K562 (cell line): ENCODE data around the gene FBXO46. TPM values are rescaled to one million over a fixed set of nuclear protein-coding genes. Genes with fewer than 3 reads are reported as not detected.
A peak's percentile ranks its signal among the peaks of the same experiment; 100 is the strongest.

Experiments
- ATAC-seq: fragments of 200-7000 bp; cut with Tn5 transposase; 3 replicates; pipeline ENCODE4 v1.9.1; 2020; ENCODE audit warnings: moderate library complexity
- BruUV-seq: library from RNA; stranded (reverse); fragments of 400-500 nt; replicated peaks from 2 replicates; lab custom pipeline; 2021; lab: Mats Ljungman, UMichigan
- CTCF ChIA-PET: fragments of 300-600 bp; formaldehyde crosslinking; extraction: SDS; loops from one replicate; lab custom pipeline; 2021; ENCODE audit warnings: low intra/inter-chr PET ratio; lab: Yijun Ruan, JAX
- POLR2A ChIA-PET: fragments of 300-600, 350-650 bp; sonication (Branson Sonifier 250); formaldehyde crosslinking; extraction: SDS; loops from one replicate; lab custom pipeline; 2021; ENCODE audit warnings: antibody characterized with exemption, inconsistent platforms; lab: Yijun Ruan, JAX
- DNase-seq, 4 experiments: peaks; one replicate each; pipeline versions ENCODE4 v3.0.0 to v3.0.0-alpha.2; 2011 to 2018; ENCODE audit warnings: low spot score in 3 of 4, mixed read lengths in 3 of 4; ENCODE audit errors: extremely low read depth in 1 of 4
- FAIRE-seq: peaks from 2 replicates; lab custom pipeline; 2011; peaks lifted over from hg19 to GRCh38; lab: Jason Lieb, UNC
- H2AFZ ChIP-seq: 2 replicates; pipeline ENCODE4 v1.6.0; 2011; ENCODE audit warnings: low read depth, low read length, control low read depth, inconsistent platforms
- H3K27ac ChIP-seq: fragments of 200-600 bp; 3 replicates; pipeline ENCODE4 v1.8.0; 2011; ENCODE audit warnings: low read depth, mild to moderate bottlenecking, control low read depth, inconsistent platforms, low read length, moderate library complexity, mixed read lengths; ENCODE audit errors: extremely low read depth
- H3K27me3 ChIP-seq, 2 experiments: fragments of 300-600 bp in 1 of 2; 2 replicates in 1 of 2; 3 replicates in 1 of 2; pipeline versions ENCODE4 v1.6.0 to v1.8.0; 2011; ENCODE audit warnings: inconsistent platforms in 2 of 2, low read length in 2 of 2, mild to moderate bottlenecking in 1 of 2, mixed read lengths in 1 of 2, moderate library complexity in 1 of 2; ENCODE audit not compliant: control insufficient read depth in 2 of 2, insufficient read depth in 2 of 2
- H3K36me3 ChIP-seq: fragments of 300-600 bp; 3 replicates; pipeline ENCODE4 v1.8.0; 2011; ENCODE audit warnings: mild to moderate bottlenecking, low read length, inconsistent platforms; ENCODE audit not compliant: control insufficient read depth, insufficient read depth
- H3K4me1 ChIP-seq, 2 experiments: fragments of 200-600 bp in 1 of 2; replicated peaks in 1 of 2; 2 replicates in 1 of 2; 3 replicates in 1 of 2; pipeline versions ENCODE4 v1.5.1 to v1.8.0; 2011; ENCODE audit warnings: inconsistent platforms in 2 of 2, low read length in 2 of 2, mild to moderate bottlenecking in 1 of 2, mixed read lengths in 1 of 2, moderate library complexity in 1 of 2; ENCODE audit not compliant: control insufficient read depth in 2 of 2, insufficient read depth in 2 of 2
- H3K4me2 ChIP-seq: 2 replicates; pipeline ENCODE4 v1.6.1; 2011; ENCODE audit warnings: low read length, control low read depth, inconsistent platforms, mixed read lengths; ENCODE audit not compliant: insufficient read depth
- H3K4me3 ChIP-seq: fragments of 200-600 bp; sonication (generic), shearing (Covaris generic); 2 replicates; pipeline ENCODE4 v1.5.1; 2016; ENCODE audit warnings: control low read depth, inconsistent platforms
- H3K79me2 ChIP-seq: fragments of 200-600 bp; 3 replicates; pipeline ENCODE4 v1.8.0; 2011; ENCODE audit warnings: low read length, inconsistent platforms; ENCODE audit not compliant: control insufficient read depth, insufficient read depth
- H3K9ac ChIP-seq, 2 experiments: 2 replicates each; pipeline versions ENCODE4 v1.6.0 to v1.6.1; 2011; ENCODE audit warnings: low read depth in 2 of 2, low read length in 2 of 2, control low read depth in 1 of 2, inconsistent platforms in 1 of 2, mild to moderate bottlenecking in 1 of 2, mixed read lengths in 1 of 2; ENCODE audit not compliant: insufficient read depth in 1 of 2
- H3K9me1 ChIP-seq: one replicate; pipeline ENCODE4 v1.6.0; 2011; ENCODE audit warnings: inconsistent platforms, mild to moderate bottlenecking, low read length, moderate library complexity; ENCODE audit not compliant: control insufficient read depth, insufficient read depth
- H3K9me3 ChIP-seq: replicated peaks from 2 replicates; pipeline ENCODE4 v1.5.1; 2011; ENCODE audit warnings: low read depth, low read length, inconsistent platforms; ENCODE audit not compliant: control insufficient read depth, insufficient read depth
- H4K20me1 ChIP-seq: replicated peaks from 2 replicates; pipeline ENCODE4 v1.6.1; 2011; ENCODE audit warnings: low read length, inconsistent platforms, mixed read lengths; ENCODE audit not compliant: control insufficient read depth, insufficient read depth
- ADNP ChIP-seq: fragments of 200-800 bp; sonication (Bioruptor generic); IDR thresholded peaks from 2 replicates; pipeline ENCODE4 v1.6.1; 2016; ENCODE audit warnings: missing genetic modification characterization, missing compliant biosample characterization
- FOXK1 ChIP-seq: sonication (generic); formaldehyde crosslinking; IDR thresholded peaks from 2 replicates; pipeline ENCODE4 v1.8.0; 2022; ENCODE audit warnings: missing genetic modification reagents, mild to moderate bottlenecking, borderline replicate concordance
- KDM4B ChIP-seq, 2 experiments: fragments of 450-650 bp in 1 of 2; sonication (generic) in 1 of 2; IDR thresholded peaks; 2 replicates each; pipeline ENCODE4 v1.6.1; 2016 to 2017; ENCODE audit warnings: borderline replicate concordance in 2 of 2, antibody characterized with exemption in 1 of 2, low read depth in 1 of 2, mild to moderate bottlenecking in 1 of 2
- NR0B1 ChIP-seq: fragments of 450-650 bp; IDR thresholded peaks from one replicate; pipeline ENCODE4 v1.6.1; 2018; ENCODE audit warnings: mild to moderate bottlenecking, moderate library complexity; ENCODE audit not compliant: partially characterized antibody
- POLR2B ChIP-seq: fragments of 450-650 bp; IDR thresholded peaks from 2 replicates; pipeline ENCODE4 v1.6.1; 2018; ENCODE audit warnings: low read depth; ENCODE audit not compliant: partially characterized antibody
- SOX6 ChIP-seq: fragments of 450-650 bp; IDR thresholded peaks from 2 replicates; pipeline ENCODE4 v1.6.1; 2014; ENCODE audit warnings: mild to moderate bottlenecking
- ZBTB2 ChIP-seq: fragments of 450-650 bp; IDR thresholded peaks from 2 replicates; pipeline ENCODE4 v1.6.1; 2016; ENCODE audit warnings: antibody characterized with exemption
- ZC3H8 ChIP-seq: fragments of 450-650 bp; IDR thresholded peaks from 2 replicates; pipeline ENCODE4 v1.6.1; 2017
- WGBS: fragments of 100-300 bp; shearing (Covaris generic); methylation state at CpG from one replicate; pipeline ENCODE4 v1.1.6; 2016; ENCODE audit warnings: low coverage, mixed read lengths; ENCODE audit not compliant: insufficient coverage; ENCODE audit errors: missing lambda C conversion rate; 5-methylcytosine and 5-hydroxymethylcytosine counted together
- in situ Hi-C: fragments of 300-500 bp; cut with MboI; formaldehyde crosslinking; loops from 4 replicates; pipeline ENCODE4 v1.15.0; 2018; ENCODE audit warnings: inconsistent platforms, mixed read lengths
- intact Hi-C: fragments of 100-400 bp; cut with micrococcal nuclease; formaldehyde crosslinking; loops from 2 replicates; pipeline ENCODE4 v1.14.2; 2022
- polyA plus RNA-seq, 8 experiments: library from polyadenylated mRNA; depleted of rRNA in 4 of 8; stranded (reverse) in 5 of 8; unstranded in 3 of 8; fragments of >200 nt; fragmentation: Nextera tagmentation in 2 of 8; fragmentation: Illumina TruSeq in 1 of 8; extraction: Ambion mirVana in 2 of 8; extraction: Trizol in 1 of 8; gene quantifications; 2 replicates each; pipeline versions ENCODE4 v1.2.1 to v1.2.3, GENCODE V29; 2011 to 2014; ENCODE audit warnings: inconsistent platforms in 1 of 8, missing spikeins in 1 of 8
- total RNA-seq, 7 experiments: library from RNA; depleted of rRNA in 6 of 7; stranded (reverse); fragments of >200 nt in 6 of 7; fragmentation: Illumina TruSeq in 2 of 7; extraction: Trizol in 2 of 7; gene quantifications; 2 replicates each; pipeline versions ENCODE4 v1.2.1 to v1.2.3, GENCODE V29; 2011 to 2021; ENCODE audit warnings: low replicate concordance in 1 of 7
- TF ChIP-seq, protein P1 (sequence below): sonication (generic); formaldehyde crosslinking; IDR thresholded peaks from 2 replicates; pipeline ENCODE4 v1.8.1; 2023; ENCODE audit warnings: mild to moderate bottlenecking, missing genetic modification reagents
- TF ChIP-seq, protein P2 (sequence below): IDR thresholded peaks from 2 replicates; pipeline ENCODE4 v1.6.1; 2016; ENCODE audit warnings: missing genetic modification characterization, missing compliant biosample characterization
- TF ChIP-seq, protein P3 (sequence below): IDR thresholded peaks from 2 replicates; pipeline ENCODE4 v1.6.1; 2012; ENCODE audit warnings: low read depth, low read length, improper control_type of control experiment, borderline replicate concordance

Gene FBXO46
- total and polyA plus RNA-seq, 9 of the 15 experiments (the other 6 are each of a cell fraction or from before 2014, with no cell fraction given) = 1.5 to 36.1 (median 7.3) TPM

- Histone ChIP-seq H3K79me2 (peaks cover 71% of the 10 kb centered on the region), H2AFZ (peak overlapping the region; percentile 73), H4K20me1 (no peaks in the 10 kb centered on the region), H3K27ac (peak overlapping the region; percentile 96), H3K9me3 (no peaks in the 10 kb centered on the region), H3K27me3 (no peaks in the 10 kb centered on the region), H3K4me1 (peaks cover 22 to 30% of the 10 kb centered on the region in 2 experiments), H3K9ac (peak overlapping the region; percentile 93 to 99), H3K9me1 (no peaks in the 10 kb centered on the region), H3K4me3 (peak overlapping the region; percentile 63), H3K36me3 (peaks cover 41% of the 10 kb centered on the region; the same call in 2 of the 3 replicates), H3K4me2 (peak overlapping the region; percentile 99)
- in situ Hi-C loops (no loop called here), intact Hi-C loops (loop anchor here (1.0 kb wide), 1 partner anchor 53 kb away; no protein-coding TSS in a partner anchor)
- ATAC-seq = peak; percentile 98
- peak; percentile 100 for FAIRE-seq
- WGBS = 2% methylated on average over 48 of the region's 51 CpGs
- no TSS peak for BruUV-seq
- DNase-seq = peak; percentile 97 to 99 (median 98)
- POLR2A ChIA-PET = interaction anchor here (0.6 to 5.9 kb wide), 24 partner anchors 9 to 1103 kb away, joined by 3 to 46 read pairs (median 4); partner anchors contain the start of genes FBXO46, GIPR, MEIOSIN and QPCTL
- CTCF ChIA-PET = interaction anchor here (0.6 to 0.7 kb wide), 2 partner anchors 24 to 192 kb away, joined by 3 to 4 read pairs; no protein-coding TSS in a partner anchor
- TF ChIP-seq, protein P1, sequence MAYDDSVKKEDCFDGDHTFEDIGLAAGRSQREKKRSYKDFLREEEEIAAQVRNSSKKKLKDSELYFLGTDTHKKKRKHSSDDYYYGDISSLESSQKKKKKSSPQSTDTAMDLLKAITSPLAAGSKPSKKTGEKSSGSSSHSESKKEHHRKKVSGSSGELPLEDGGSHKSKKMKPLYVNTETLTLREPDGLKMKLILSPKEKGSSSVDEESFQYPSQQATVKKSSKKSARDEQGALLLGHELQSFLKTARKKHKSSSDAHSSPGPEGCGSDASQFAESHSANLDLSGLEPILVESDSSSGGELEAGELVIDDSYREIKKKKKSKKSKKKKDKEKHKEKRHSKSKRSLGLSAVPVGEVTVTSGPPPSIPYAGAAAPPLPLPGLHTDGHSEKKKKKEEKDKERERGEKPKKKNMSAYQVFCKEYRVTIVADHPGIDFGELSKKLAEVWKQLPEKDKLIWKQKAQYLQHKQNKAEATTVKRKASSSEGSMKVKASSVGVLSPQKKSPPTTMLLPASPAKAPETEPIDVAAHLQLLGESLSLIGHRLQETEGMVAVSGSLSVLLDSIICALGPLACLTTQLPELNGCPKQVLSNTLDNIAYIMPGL = no peak
- TF ChIP-seq SOX6 (peak; percentile 83), ADNP (tag) (no peak), KDM4B (IDR thresholded peaks at IDR 0.05; ENCODE audit: borderline replicate concordance in 2 of 2, low read depth in 1 of 2) (peak in 1 of 2 experiments; percentile 89; a peak in 2 of 4 replicates), POLR2B (peak; percentile 80), ZBTB2 (peak; percentile 96), NR0B1 (no peak), ZC3H8 (no peak), FOXK1 (CRISPR knock-in tag) (no peak)
- TF ChIP-seq, protein P2, sequence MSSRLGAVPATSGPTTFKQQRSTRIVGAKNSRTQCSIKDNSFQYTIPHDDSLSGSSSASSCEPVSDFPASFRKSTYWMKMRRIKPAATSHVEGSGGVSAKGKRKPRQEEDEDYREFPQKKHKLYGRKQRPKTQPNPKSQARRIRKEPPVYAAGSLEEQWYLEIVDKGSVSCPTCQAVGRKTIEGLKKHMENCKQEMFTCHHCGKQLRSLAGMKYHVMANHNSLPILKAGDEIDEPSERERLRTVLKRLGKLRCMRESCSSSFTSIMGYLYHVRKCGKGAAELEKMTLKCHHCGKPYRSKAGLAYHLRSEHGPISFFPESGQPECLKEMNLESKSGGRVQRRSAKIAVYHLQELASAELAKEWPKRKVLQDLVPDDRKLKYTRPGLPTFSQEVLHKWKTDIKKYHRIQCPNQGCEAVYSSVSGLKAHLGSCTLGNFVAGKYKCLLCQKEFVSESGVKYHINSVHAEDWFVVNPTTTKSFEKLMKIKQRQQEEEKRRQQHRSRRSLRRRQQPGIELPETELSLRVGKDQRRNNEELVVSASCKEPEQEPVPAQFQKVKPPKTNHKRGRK (tag) = no peak
- TF ChIP-seq, protein P3, sequence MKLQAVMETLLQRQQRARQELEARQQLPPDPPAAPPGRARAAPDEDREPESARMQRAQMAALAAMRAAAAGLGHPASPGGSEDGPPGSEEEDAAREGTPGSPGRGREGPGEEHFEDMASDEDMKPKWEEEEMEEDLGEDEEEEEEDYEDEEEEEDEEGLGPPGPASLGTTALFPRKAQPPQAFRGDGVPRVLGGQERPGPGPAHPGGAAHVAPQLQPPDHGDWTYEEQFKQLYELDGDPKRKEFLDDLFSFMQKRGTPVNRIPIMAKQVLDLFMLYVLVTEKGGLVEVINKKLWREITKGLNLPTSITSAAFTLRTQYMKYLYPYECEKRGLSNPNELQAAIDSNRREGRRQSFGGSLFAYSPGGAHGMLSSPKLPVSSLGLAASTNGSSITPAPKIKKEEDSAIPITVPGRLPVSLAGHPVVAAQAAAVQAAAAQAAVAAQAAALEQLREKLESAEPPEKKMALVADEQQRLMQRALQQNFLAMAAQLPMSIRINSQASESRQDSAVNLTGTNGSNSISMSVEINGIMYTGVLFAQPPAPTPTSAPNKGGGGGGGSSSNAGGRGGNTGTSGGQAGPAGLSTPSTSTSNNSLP = 0 out of 2 replicates have a peak, but pooled peaks have one; percentile 25
These were observed 13.3 kb downstream of the FBXO46 start for GRCh38 chr19:45717131-45717982.
